Measurements from ENCODE around the gene TMEM218. TPM values are rescaled to one million over a fixed set of nuclear protein-coding genes. Genes with fewer than 3 reads are reported as not detected.

The TMEM218 gene
- total RNA-seq = 18.0 and 27.2 TPM in 2 replicates

DNA sequence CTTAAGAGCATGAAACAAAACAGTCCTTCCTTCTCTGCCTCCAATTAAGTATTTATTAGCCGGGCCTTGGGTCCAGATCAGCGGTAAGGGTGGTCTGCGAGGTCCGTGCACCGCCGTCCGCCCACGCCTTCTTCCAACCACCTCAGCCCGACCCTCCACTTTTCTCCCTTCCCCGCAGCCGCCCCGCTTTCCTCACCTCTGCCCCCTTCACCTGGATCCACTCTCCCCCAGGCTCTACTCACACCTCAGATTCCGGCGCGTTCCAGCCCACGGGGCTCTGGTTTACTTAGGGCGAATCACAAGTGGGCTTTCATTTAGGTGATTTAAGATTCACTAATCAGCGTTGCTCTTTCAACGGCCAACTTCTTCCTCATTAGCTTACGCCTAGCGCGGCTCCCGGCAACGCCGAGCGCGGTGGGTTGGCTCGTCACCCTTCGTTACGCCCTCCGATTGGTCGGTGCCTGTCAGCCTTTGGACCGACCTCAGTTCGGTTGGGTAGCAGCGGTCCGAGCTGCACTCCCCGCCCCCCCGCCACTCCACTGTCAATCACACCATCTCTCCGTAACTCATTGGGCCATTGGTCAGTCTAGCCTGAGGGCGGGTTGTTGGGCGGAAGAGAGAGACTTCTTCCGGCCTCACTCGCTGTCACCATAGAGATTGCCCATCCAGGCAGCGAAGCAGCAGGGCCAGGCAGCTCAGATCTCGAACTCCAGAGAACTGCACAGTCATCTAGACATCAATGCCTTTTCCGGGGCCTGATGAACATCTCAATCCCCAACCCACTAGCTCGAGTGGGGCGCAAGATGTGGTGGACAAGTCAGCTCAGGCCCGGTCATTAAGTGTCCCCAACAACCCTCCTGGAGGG lies at the start of gene TMEM218:
Gene TMEM218 (minus strand): TSS at position 284 of the 865 bp plus-strand sequence. CDS start 9,385 bp downstream, outside the sequence.
- TF ChIP-seq, protein P1, sequence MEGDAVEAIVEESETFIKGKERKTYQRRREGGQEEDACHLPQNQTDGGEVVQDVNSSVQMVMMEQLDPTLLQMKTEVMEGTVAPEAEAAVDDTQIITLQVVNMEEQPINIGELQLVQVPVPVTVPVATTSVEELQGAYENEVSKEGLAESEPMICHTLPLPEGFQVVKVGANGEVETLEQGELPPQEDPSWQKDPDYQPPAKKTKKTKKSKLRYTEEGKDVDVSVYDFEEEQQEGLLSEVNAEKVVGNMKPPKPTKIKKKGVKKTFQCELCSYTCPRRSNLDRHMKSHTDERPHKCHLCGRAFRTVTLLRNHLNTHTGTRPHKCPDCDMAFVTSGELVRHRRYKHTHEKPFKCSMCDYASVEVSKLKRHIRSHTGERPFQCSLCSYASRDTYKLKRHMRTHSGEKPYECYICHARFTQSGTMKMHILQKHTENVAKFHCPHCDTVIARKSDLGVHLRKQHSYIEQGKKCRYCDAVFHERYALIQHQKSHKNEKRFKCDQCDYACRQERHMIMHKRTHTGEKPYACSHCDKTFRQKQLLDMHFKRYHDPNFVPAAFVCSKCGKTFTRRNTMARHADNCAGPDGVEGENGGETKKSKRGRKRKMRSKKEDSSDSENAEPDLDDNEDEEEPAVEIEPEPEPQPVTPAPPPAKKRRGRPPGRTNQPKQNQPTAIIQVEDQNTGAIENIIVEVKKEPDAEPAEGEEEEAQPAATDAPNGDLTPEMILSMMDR (IDR thresholded peaks at IDR 0.05; ENCODE audit: insufficient read depth, low read depth, low read length) = no peak
- peak within 1 kb of the TSS; percentile 75 for H3K4me3 ChIP-seq (ENCODE audit: low read depth, low read length)
- peak; percentile 99 for DNase-seq (ENCODE audit: low read depth)

DNA sequence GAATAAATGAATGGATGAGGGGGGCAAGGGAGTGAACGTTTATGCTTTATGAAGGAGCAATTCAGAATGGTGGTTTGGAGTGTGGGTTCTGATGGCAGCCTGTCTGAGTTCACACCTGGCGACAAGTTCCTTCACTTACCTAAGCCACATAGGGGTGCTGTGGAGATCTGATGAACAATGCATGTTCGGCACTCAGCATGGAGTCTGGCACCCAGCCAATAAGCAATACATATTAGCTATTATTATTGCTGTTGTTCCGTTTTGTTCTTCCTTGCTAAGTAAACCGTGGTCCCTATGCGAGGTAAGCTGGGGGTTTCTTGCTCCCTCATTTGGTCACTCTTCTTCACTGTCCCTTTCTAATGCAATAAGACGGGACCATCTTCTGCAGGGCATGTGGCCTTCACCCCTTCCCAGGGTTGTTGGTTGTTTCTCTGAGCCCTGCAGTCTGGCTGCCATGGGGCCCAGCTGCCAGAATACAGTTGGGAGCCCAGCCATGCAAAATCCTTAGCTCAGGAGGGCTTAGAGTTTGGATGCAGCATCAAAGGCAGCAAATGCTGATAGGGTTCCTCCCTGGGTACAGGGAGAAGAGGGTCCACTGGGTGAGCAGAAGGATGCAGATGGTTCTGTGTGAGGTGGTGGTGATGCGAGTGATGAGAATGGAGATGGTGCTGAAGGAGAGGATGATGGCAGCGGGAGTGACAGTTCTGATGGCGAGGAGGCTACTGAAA lies 46.7 kb upstream of the TMEM218 start:
- TF ChIP-seq, protein P1 (IDR thresholded peaks at IDR 0.05; ENCODE audit: insufficient read depth, low read depth, low read length) = no peak
- DNase-seq (ENCODE audit: low read depth) = no peak
- H3K4me3 ChIP-seq (ENCODE audit: low read depth, low read length) = no peak overlapping the region

DNA sequence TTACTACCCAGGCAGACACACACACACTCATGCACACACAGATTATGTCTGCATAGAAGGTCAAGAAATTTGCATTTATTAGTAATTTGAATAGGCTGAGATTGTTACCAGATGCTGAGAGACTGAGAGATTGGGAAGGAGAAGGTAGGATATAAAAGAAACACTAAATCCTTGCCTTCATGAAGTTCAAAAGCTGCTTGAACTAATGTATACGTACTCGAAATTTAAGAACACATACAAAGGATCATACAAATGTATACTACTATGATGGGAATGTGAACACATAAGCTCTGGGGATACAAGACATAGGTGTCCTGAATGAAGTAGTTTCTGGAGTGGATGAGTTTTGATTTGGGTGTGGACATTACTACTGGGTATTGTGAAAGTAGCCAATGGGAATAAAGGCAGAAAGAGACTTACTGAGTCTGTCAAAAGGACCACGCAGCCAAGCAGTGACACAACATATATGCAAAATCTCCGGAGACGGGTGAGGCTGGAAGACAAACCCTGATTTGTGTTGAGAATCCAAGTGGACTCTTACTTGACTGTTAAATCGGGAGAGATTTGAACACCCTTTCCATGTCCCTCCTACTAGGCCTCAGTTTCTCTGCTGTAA lies 45.8 kb upstream of the TMEM218 start:
- TF ChIP-seq, protein P1 (IDR thresholded peaks at IDR 0.05; ENCODE audit: insufficient read depth, low read depth, low read length) = no peak
- H3K4me3 ChIP-seq (ENCODE audit: low read depth, low read length) = no peak overlapping the region
- DNase-seq (ENCODE audit: low read depth) = no peak

DNA sequence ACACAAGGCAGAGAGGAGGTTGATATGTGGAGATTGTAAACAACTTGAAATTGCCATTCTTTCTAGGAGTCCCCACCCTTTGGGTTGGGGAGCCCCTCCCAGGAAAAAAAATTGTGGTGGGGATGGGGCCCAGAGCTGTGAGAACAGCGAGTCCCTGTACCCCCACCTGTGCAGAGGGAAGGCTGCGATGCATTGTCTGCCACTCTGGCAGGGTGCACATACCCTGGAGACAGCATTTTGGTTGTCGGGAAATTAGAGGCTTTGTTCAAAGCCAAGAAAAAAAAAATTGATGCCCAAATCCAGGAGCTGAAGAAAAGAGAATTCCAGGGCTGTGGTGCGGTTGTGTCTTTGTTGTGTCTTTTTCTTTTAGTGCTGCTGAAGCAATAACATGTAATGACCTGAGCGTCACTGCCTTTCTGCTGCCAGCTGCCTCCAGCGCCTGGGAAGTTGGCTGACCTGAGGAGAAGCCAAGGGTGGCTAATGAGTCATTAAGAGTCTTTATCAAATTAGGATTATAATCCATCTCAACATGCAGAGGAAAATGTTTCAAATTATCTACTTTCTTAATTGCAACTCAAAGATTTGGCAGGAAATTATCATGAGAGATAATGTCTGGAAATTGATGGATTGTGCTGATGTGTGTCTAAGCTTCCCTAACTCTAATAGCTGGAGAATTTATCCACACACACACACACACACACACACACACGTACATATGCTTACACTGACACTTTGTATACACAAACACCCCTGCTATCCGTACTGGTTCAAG lies 45.1 kb upstream of the TMEM218 start:
- TF ChIP-seq, protein P1 (IDR thresholded peaks at IDR 0.05; ENCODE audit: insufficient read depth, low read depth, low read length) = no peak
- no peak for DNase-seq (ENCODE audit: low read depth)
- no peak overlapping the region for H3K4me3 ChIP-seq (ENCODE audit: low read depth, low read length)

DNA sequence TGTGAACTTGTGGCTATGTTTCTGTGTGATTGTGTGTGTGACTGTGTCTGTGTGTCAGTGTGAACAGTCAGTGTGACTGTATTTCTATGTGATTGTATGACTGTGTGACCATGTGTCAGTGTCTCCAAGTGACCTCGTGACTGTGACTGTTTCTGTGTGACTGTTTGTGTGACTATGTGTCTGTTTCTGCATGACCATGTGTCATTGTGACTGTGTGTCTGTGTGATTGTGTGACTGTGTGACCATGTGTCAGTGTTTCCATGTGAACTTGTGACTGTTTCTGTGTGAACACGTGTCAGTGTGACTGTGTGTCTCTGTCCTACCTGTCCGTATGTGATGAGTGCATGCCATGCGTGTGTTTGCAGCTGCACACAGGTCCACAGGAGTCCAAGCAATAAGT lies 44.3 kb upstream of the TMEM218 start:
- no peak overlapping the region for H3K4me3 ChIP-seq (ENCODE audit: low read depth, low read length)
- TF ChIP-seq, protein P1 (IDR thresholded peaks at IDR 0.05; ENCODE audit: insufficient read depth, low read depth, low read length) = no peak
- no peak for DNase-seq (ENCODE audit: low read depth)

DNA sequence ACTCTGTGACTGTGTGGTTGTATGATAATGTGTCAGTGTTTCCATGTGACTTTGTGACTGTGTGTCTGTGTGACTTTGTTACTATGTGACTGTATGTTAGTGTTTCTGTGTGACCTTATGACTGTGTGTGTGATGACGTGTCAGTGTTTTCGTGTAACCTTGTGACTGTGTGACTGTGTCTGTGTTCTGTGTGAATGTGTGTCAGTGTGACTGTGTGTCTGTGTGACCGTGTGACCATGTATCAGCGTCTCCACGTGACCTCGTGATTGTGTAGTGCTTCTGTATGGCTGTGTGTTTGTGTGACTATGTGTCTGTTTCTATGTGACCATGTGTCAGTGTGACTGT lies 43.6 kb upstream of the TMEM218 start:
- TF ChIP-seq, protein P1 (IDR thresholded peaks at IDR 0.05; ENCODE audit: insufficient read depth, low read depth, low read length) = no peak
- DNase-seq (ENCODE audit: low read depth) = no peak
- no peak overlapping the region for H3K4me3 ChIP-seq (ENCODE audit: low read depth, low read length)

Data from fibroblast of villous mesenchyme (primary cell).